IMR-90 (cell line): ENCODE data around the gene HBD. TPM values are rescaled to one million over a fixed set of nuclear protein-coding genes. Genes with fewer than 3 reads are reported as not detected.

Experiments used
- ATAC-seq: fragments of 200-7000 bp; cut with Tn5 transposase; 2 replicates; pipeline ENCODE4 v1.9.1; 2020; ENCODE audit warnings: low read depth, mild to moderate bottlenecking, moderate library complexity
- BruUV-seq: library from RNA; stranded (reverse); fragments of 400-500 nt; replicated peaks from 2 replicates; lab custom pipeline; 2021; lab: Mats Ljungman, UMichigan
- CTCF ChIA-PET: fragments of 300-600 bp; formaldehyde crosslinking; extraction: SDS; loops from one replicate; lab custom pipeline; 2021; ENCODE audit warnings: antibody characterized with exemption; lab: Yijun Ruan, JAX
- POLR2A ChIA-PET: fragments of 300-600 bp; sonication (Branson Sonifier 250); formaldehyde crosslinking; loops from one replicate; lab custom pipeline; 2022; ENCODE audit warnings: antibody characterized with exemption; ENCODE audit not compliant: unreplicated experiment; lab: Charles Lee
- DNase-seq: peaks from one replicate; pipeline ENCODE4 v3.0.0; 2013
- H2AFZ ChIP-seq: replicated peaks from 2 replicates; pipeline ENCODE3; 2013; ENCODE audit warnings: low read length, mild to moderate bottlenecking; ENCODE audit not compliant: poor library complexity
- H2AK5ac ChIP-seq: 2 replicates; pipeline ENCODE4 v1.6.1; 2013; ENCODE audit warnings: low read depth, low read length, inconsistent platforms
- H2AK9ac ChIP-seq: replicated peaks from 2 replicates; pipeline ENCODE3; 2013; ENCODE audit warnings: mild to moderate bottlenecking, low read depth, low read length, moderate library complexity; ENCODE audit not compliant: poor library complexity
- H2BK120ac ChIP-seq: 2 replicates; pipeline ENCODE4 v1.6.1; 2013; ENCODE audit warnings: low read depth, low read length, inconsistent platforms
- H2BK15ac ChIP-seq: 3 replicates; pipeline ENCODE4 v1.6.1; 2013; ENCODE audit warnings: low read depth, low read length, inconsistent platforms
- H2BK20ac ChIP-seq: 2 replicates; pipeline ENCODE4 v1.6.1; 2013; ENCODE audit warnings: low read depth, mild to moderate bottlenecking, inconsistent platforms, low read length, moderate library complexity
- H2BK5ac ChIP-seq: 2 replicates; pipeline ENCODE4 v1.6.1; 2013; ENCODE audit warnings: mild to moderate bottlenecking, low read depth, low read length, inconsistent platforms; ENCODE audit not compliant: poor library complexity, severe bottlenecking
- H3K14ac ChIP-seq: replicated peaks from 2 replicates; pipeline ENCODE4 v1.6.1; 2013; ENCODE audit warnings: low read depth, low read length, inconsistent platforms
- H3K18ac ChIP-seq: 2 replicates; pipeline ENCODE4 v1.6.1; 2013; ENCODE audit warnings: low read depth, low read length, control low read depth
- H3K23ac ChIP-seq: 2 replicates; pipeline ENCODE4 v1.6.1; 2013; ENCODE audit warnings: low read depth, low read length, inconsistent platforms
- H3K27ac ChIP-seq: 2 replicates; pipeline ENCODE4 v1.5.1; 2013; ENCODE audit warnings: mild to moderate bottlenecking, control low read depth, low read length; ENCODE audit not compliant: insufficient read depth
- H3K27me3 ChIP-seq: 2 replicates; pipeline ENCODE4 v1.6.1; 2013; ENCODE audit warnings: low read length; ENCODE audit not compliant: control insufficient read depth, insufficient read depth
- H3K36me3 ChIP-seq: 2 replicates; pipeline ENCODE4 v1.6.1; 2013; ENCODE audit warnings: low read length, mixed read lengths; ENCODE audit not compliant: control insufficient read depth, insufficient read depth
- H3K4ac ChIP-seq: 2 replicates; pipeline ENCODE4 v1.6.1; 2013; ENCODE audit warnings: low read depth, low read length, inconsistent platforms
- H3K4me1 ChIP-seq: 2 replicates; pipeline ENCODE4 v1.6.1; 2013; ENCODE audit warnings: low read length, mixed read lengths; ENCODE audit not compliant: control insufficient read depth, insufficient read depth
- H3K4me2 ChIP-seq: 2 replicates; pipeline ENCODE4 v1.6.1; 2013; ENCODE audit warnings: low read depth, mild to moderate bottlenecking, control low read depth, low read length, moderate library complexity
- H3K4me3 ChIP-seq: 2 replicates; pipeline ENCODE4 v1.5.1; 2013; ENCODE audit warnings: low read depth, mild to moderate bottlenecking, control low read depth, low read length, moderate library complexity; ENCODE audit not compliant: insufficient read depth
- H3K56ac ChIP-seq: 2 replicates; pipeline ENCODE4 v1.6.1; 2013; ENCODE audit warnings: low read length, inconsistent platforms; ENCODE audit not compliant: insufficient read depth; ENCODE audit errors: extremely low read depth
- H3K79me1 ChIP-seq, 2 experiments: 2 replicates each; pipeline ENCODE4 v1.6.1; 2013; ENCODE audit warnings: low read length in 2 of 2, inconsistent platforms in 1 of 2, low read depth in 1 of 2
- H3K9ac ChIP-seq: 2 replicates; pipeline ENCODE4 v1.6.1; 2013; ENCODE audit warnings: low read depth, low read length, control low read depth
- H3K9me1 ChIP-seq: 2 replicates; pipeline ENCODE4 v1.6.1; 2013; ENCODE audit warnings: low read length, inconsistent platforms; ENCODE audit not compliant: insufficient read depth
- H3K9me3 ChIP-seq: 2 replicates; pipeline ENCODE4 v1.6.1; 2013; ENCODE audit warnings: low read length; ENCODE audit not compliant: control insufficient read depth, insufficient read depth
- H4K20me1 ChIP-seq: 2 replicates; pipeline ENCODE4 v1.6.1; 2013; ENCODE audit warnings: low read length, inconsistent platforms; ENCODE audit not compliant: insufficient read depth
- H4K5ac ChIP-seq: 2 replicates; pipeline ENCODE4 v1.6.1; 2013; ENCODE audit warnings: mild to moderate bottlenecking, low read depth, low read length, control low read depth
- H4K8ac ChIP-seq, 2 experiments: 2 replicates each; pipeline ENCODE4 v1.6.1; 2013; ENCODE audit warnings: low read depth in 2 of 2, low read length in 2 of 2, control low read depth in 1 of 2, inconsistent platforms in 1 of 2
- H4K91ac ChIP-seq: 2 replicates; pipeline ENCODE4 v1.6.1; 2013; ENCODE audit warnings: low read depth, low read length, inconsistent platforms; ENCODE audit not compliant: insufficient read depth
- CHD1 ChIP-seq: IDR thresholded peaks from 2 replicates; pipeline ENCODE4 v1.6.1; 2012; ENCODE audit warnings: low read depth, low read length, improper control_type of control experiment
- NFE2L2 ChIP-seq: fragments of 150-350 bp; IDR thresholded peaks from 2 replicates; pipeline ENCODE4 v1.6.1; 2016; ENCODE audit warnings: low read depth, mild to moderate bottlenecking, low read length
- WGBS, 2 experiments: methylation state at CpG; one replicate each; pipeline versions ENCODE4 v1.1.5 to v1.1.7; 2013; ENCODE audit warnings: missing lambda C conversion rate in 2 of 2; ENCODE audit not compliant: insufficient read length in 1 of 2; ENCODE audit errors: extremely low coverage in 2 of 2; 5-methylcytosine and 5-hydroxymethylcytosine counted together
- dilution Hi-C: fragments of 300-500 bp; cut with HindIII; formaldehyde crosslinking; loops from one replicate; pipeline ENCODE4 v1.14.3; 2018; ENCODE audit warnings: low sequenced_read_pairs; ENCODE audit not compliant: unreplicated experiment
- in situ Hi-C: fragments of 300-500 bp; cut with MboI; formaldehyde crosslinking; loops from 3 replicates; pipeline ENCODE4 v1.14.3; 2019; ENCODE audit warnings: low sequenced_read_pairs, inconsistent platforms, mixed read lengths
- intact Hi-C: fragments of 100-400 bp; cut with micrococcal nuclease; formaldehyde crosslinking; loops from 2 replicates; pipeline ENCODE4 v1.10.0; 2022
- polyA plus RNA-seq, 3 experiments: library from polyadenylated mRNA; depleted of rRNA; stranded (reverse); fragments of >200 nt; gene quantifications; 2 replicates each; pipeline ENCODE4 v1.2.3, GENCODE V29; 2012; ENCODE audit warnings: low replicate concordance in 1 of 3
- total RNA-seq: library from RNA; depleted of rRNA; stranded (reverse); fragments of >200 nt; gene quantifications from 2 replicates; pipeline ENCODE4 v1.2.3, GENCODE V29; 2012
- TF ChIP-seq, protein P1 (sequence below): fragments of 150-350 bp; IDR thresholded peaks from 2 replicates; pipeline ENCODE4 v1.6.1; 2017; ENCODE audit warnings: mild to moderate bottlenecking, antibody characterized with exemption, low read length, low read depth

HBD gene
- total and polyA plus RNA-seq, 2 of the 4 experiments (the other 2 are of a cell fraction): 6.3 to 12.0 TPM

- WGBS, 2 experiments: no CpG with 5 or more reads among the region's 2 CpGs
- Histone ChIP-seq H3K4ac (no peak overlapping the region), H3K56ac (no peak overlapping the region), H3K9me1 (peaks cover 2% of the 10 kb centered on the region; the same call in 1 of the 2 replicates), H2AFZ (no peak overlapping the region), H3K36me3 (no peaks in the 10 kb centered on the region), H3K4me1 (no peaks in the 10 kb centered on the region), H2AK5ac (no peak overlapping the region), H4K5ac (no peak overlapping the region), H2BK120ac (no peak overlapping the region), H3K9me3 (no peaks in the 10 kb centered on the region), H2BK5ac (no peak overlapping the region), H2AK9ac (no peak overlapping the region), H2BK15ac (no peak overlapping the region), H3K9ac (no peak overlapping the region), H3K18ac (no peak overlapping the region), H4K20me1 (no peaks in the 10 kb centered on the region), H3K23ac (no peak overlapping the region), H3K4me2 (no peak overlapping the region), H4K8ac (no peak overlapping the region), H3K27ac (no peak overlapping the region), H3K4me3 (no peak overlapping the region), H3K79me1 (no peaks in the 10 kb centered on the region), H2BK20ac (no peak overlapping the region), H3K27me3 (no peaks in the 10 kb centered on the region), H3K14ac (no peak overlapping the region), H4K91ac (no peak overlapping the region)
- BruUV-seq: no TSS peak
- DNase-seq: no peak
- dilution Hi-C loops: no loop called here
- ATAC-seq: no peak
- in situ Hi-C loops: no loop called here
- ChIA-PET CTCF (no interaction called here), POLR2A (no interaction called here)
- intact Hi-C loops: no loop called here
- no peak for TF ChIP-seq CHD1
- TF ChIP-seq, protein P1, sequence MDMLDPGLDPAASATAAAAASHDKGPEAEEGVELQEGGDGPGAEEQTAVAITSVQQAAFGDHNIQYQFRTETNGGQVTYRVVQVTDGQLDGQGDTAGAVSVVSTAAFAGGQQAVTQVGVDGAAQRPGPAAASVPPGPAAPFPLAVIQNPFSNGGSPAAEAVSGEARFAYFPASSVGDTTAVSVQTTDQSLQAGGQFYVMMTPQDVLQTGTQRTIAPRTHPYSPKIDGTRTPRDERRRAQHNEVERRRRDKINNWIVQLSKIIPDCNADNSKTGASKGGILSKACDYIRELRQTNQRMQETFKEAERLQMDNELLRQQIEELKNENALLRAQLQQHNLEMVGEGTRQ: no peak
- TF ChIP-seq NFE2L2: no peak
Observed at GRCh38 chr11:5251746-5252145, 17.5 kb upstream of the HBD start.
